ENCODE results near the gene KCTD2.

DNA sequence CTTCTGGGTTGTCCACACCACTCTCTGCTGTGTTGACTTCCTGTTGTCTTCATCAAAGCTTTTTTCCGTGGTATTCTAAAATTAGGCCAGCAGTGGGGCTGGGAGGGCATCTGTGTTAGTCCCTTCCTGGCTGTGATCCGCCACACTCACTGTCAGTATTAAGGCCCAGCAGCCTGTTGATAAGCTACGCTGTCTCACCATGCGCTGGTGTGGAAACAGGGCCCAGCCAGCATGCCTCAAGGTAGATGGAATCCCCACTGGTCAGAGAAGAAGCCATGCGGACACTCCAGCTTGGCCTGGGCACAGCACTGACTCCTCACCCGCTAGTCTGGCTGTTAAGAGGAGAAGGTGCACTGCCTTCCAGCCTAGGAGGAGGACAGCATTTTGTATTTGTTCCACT, 48.2 kb upstream of the KCTD2 start:
- TF ChIP-seq TAF1 (IDR thresholded peaks at IDR 0.05; ENCODE audit: borderline replicate concordance, insufficient read depth, low read length) (no peak), POLR2AphosphoS5 (IDR thresholded peaks at IDR 0.05; ENCODE audit: low read depth, low read length) (no peak), FOXP2 (optimal IDR thresholded peaks at IDR 0.05; ENCODE audit: borderline replicate concordance, extremely low read depth, extremely low read length, insufficient read depth) (no peak), SIN3A (IDR thresholded peaks at IDR 0.05; ENCODE audit: borderline replicate concordance, insufficient read depth, low read length) (no peak)
- TF ChIP-seq, protein P1, sequence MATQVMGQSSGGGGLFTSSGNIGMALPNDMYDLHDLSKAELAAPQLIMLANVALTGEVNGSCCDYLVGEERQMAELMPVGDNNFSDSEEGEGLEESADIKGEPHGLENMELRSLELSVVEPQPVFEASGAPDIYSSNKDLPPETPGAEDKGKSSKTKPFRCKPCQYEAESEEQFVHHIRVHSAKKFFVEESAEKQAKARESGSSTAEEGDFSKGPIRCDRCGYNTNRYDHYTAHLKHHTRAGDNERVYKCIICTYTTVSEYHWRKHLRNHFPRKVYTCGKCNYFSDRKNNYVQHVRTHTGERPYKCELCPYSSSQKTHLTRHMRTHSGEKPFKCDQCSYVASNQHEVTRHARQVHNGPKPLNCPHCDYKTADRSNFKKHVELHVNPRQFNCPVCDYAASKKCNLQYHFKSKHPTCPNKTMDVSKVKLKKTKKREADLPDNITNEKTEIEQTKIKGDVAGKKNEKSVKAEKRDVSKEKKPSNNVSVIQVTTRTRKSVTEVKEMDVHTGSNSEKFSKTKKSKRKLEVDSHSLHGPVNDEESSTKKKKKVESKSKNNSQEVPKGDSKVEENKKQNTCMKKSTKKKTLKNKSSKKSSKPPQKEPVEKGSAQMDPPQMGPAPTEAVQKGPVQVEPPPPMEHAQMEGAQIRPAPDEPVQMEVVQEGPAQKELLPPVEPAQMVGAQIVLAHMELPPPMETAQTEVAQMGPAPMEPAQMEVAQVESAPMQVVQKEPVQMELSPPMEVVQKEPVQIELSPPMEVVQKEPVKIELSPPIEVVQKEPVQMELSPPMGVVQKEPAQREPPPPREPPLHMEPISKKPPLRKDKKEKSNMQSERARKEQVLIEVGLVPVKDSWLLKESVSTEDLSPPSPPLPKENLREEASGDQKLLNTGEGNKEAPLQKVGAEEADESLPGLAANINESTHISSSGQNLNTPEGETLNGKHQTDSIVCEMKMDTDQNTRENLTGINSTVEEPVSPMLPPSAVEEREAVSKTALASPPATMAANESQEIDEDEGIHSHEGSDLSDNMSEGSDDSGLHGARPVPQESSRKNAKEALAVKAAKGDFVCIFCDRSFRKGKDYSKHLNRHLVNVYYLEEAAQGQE (IDR thresholded peaks at IDR 0.05; ENCODE audit: insufficient read depth in 1 of 2, low read depth in 2 of 2, low read length in 2 of 2), result no peak
